ENCODE results near the gene FXYD1. TPM values are rescaled to one million over a fixed set of nuclear protein-coding genes. Genes with fewer than 3 reads are reported as not detected.

FXYD1 gene
- total and polyA plus RNA-seq, 3 experiments from 2014 or later, result 0.79 TPM; not detected in 2

DNA sequence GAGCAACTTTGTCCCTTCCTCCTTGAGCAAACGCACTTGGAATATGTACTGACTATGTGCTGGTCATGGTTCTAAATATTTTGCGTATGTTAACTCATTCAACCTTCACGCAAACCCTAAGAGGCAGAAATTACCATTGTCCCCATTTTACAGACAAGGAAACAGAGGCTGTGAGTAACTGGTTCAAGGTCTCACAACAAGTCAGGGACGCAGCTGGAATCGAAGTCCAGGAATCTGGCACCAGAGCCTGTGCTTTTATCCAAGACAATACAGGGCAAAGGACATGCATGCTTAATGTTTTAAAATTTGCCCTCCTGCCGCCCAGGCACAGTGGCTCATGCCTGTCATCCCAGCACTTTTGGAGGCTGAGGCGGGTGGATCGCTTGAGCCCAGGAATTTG is 21.0 kb downstream of the FXYD1 start:
- peak overlapping the region in 3 of 7 donors; percentile 10 to 50 (median 35) for H3K4me3 Mint-ChIP-seq
- CTCF ChIA-PET, result interaction anchor here (1.1 to 1.4 kb wide), 2 partner anchors 12 to 18 kb away, joined by 3 read pairs; no protein-coding TSS in a partner anchor
- Histone ChIP-seq H3K27ac (ENCODE audit: low read depth, low read length) (no peak overlapping the region), H3K4me1 (ENCODE audit: insufficient read depth, low read length) (peaks cover 26% of the 10 kb centered on the region), H3K9me3 (ENCODE audit: low read length) (no peaks in the 10 kb centered on the region), H3K36me3 (ENCODE audit: insufficient read depth, low read length) (peaks cover 71% of the 10 kb centered on the region), H3K27me3 (ENCODE audit: insufficient read depth, low read length, poor library complexity, severe bottlenecking) (no peaks in the 10 kb centered on the region), H3K4me3 (ENCODE audit: low read length) (no peak overlapping the region)
- peaks cover 0 to 4% (median 2%) of the 10 kb centered on the region in 5 donors for H3K9me3 Mint-ChIP-seq
- DNase-seq, result no peak
- H3K36me3 Mint-ChIP-seq, result peaks cover 46 to 99% (median 46%) of the 10 kb centered on the region in 3 donors
- H3K27me3 Mint-ChIP-seq, result peaks cover 0 to 2% of the 10 kb centered on the region in 2 donors
- POLR2A ChIA-PET, result no interaction called here
- peaks cover 52 to 66% (median 62%) of the 10 kb centered on the region in 3 donors for H3K4me1 Mint-ChIP-seq
- H3K27ac Mint-ChIP-seq, result peak overlapping the region in 5 of 8 donors; percentile 50 to 99 (median 71)

GRCh38 chr19:35160629-35161433 is 22.2 kb downstream of the FXYD1 start:
- no peak for DNase-seq
- H3K4me3 Mint-ChIP-seq, result peak overlapping the region in 1 of 7 donors; percentile 51
- H3K4me1 Mint-ChIP-seq, result peaks cover 48 to 66% (median 62%) of the 10 kb centered on the region in 3 donors
- H3K27me3 Mint-ChIP-seq, result peaks cover 0 to 2% of the 10 kb centered on the region in 2 donors
- peaks cover 24% of the 10 kb centered on the region for H3K4me1 ChIP-seq (ENCODE audit: insufficient read depth, low read length)
- ChIA-PET POLR2A (interaction anchor here (1.3 kb wide), 1 partner anchor 20 kb away, joined by 3 read pairs; no protein-coding TSS in a partner anchor), CTCF (interaction anchor here (1.4 kb wide), 1 partner anchor 19 kb away, joined by 3 read pairs; no protein-coding TSS in a partner anchor)
- H3K4me3 ChIP-seq (ENCODE audit: low read length), result no peak overlapping the region
- peak overlapping the region in 5 of 8 donors; percentile 44 to 95 (median 75) for H3K27ac Mint-ChIP-seq
- no peak overlapping the region for H3K27ac ChIP-seq (ENCODE audit: low read depth, low read length)
- peaks cover 51 to 99% (median 53%) of the 10 kb centered on the region in 3 donors for H3K36me3 Mint-ChIP-seq
- H3K27me3 ChIP-seq (ENCODE audit: insufficient read depth, low read length, poor library complexity, severe bottlenecking), result no peaks in the 10 kb centered on the region
- H3K9me3 Mint-ChIP-seq, result peaks cover 0 to 8% (median 2%) of the 10 kb centered on the region in 5 donors
- peaks cover 83% of the 10 kb centered on the region for H3K36me3 ChIP-seq (ENCODE audit: insufficient read depth, low read length)
- peaks cover under 1% of the 10 kb centered on the region for H3K9me3 ChIP-seq (ENCODE audit: low read length)

DNA sequence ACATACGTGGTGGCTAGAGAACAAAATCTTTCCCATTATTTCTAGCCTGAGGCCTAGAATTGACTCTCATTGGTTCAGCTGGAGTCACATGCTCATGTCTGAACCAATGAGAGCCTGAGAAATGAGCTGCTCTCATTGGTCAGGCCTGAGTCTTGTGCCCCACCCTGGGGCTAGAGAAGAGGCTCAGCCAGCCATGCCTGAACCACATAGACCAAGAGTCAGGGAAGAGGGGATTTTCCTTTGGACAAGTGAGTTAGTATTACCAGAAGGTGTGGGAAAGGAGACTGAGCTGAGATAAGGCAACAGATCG is 22.8 kb downstream of the FXYD1 start:
- Mint-ChIP-seq H3K4me3 (no peak overlapping the region), H3K27me3 (peaks cover 0 to 2% of the 10 kb centered on the region in 2 donors), H3K9me3 (peaks cover 0 to 12% (median 5%) of the 10 kb centered on the region in 5 donors), H3K27ac (peak overlapping the region in 5 of 8 donors; percentile 44 to 95 (median 75)), H3K4me1 (peaks cover 43 to 64% (median 62%) of the 10 kb centered on the region in 3 donors), H3K36me3 (peaks cover 55 to 99% (median 56%) of the 10 kb centered on the region in 3 donors)
- CTCF ChIA-PET, result no interaction called here
- Histone ChIP-seq H3K36me3 (ENCODE audit: insufficient read depth, low read length) (peaks cover 89% of the 10 kb centered on the region), H3K27ac (ENCODE audit: low read depth, low read length) (no peak overlapping the region), H3K27me3 (ENCODE audit: insufficient read depth, low read length, poor library complexity, severe bottlenecking) (no peaks in the 10 kb centered on the region), H3K4me1 (ENCODE audit: insufficient read depth, low read length) (peaks cover 19% of the 10 kb centered on the region), H3K9me3 (ENCODE audit: low read length) (peaks cover 6% of the 10 kb centered on the region), H3K4me3 (ENCODE audit: low read length) (no peak overlapping the region)
- DNase-seq, result no peak
- POLR2A ChIA-PET, result interaction anchor here (1.3 kb wide), 1 partner anchor 20 kb away, joined by 3 read pairs; no protein-coding TSS in a partner anchor

- H3K27ac Mint-ChIP-seq, result peak overlapping the region; percentile 44 to 88 (median 63)
- no peak for DNase-seq
- peaks cover 0 to 2% of the 10 kb centered on the region in 2 donors for H3K27me3 Mint-ChIP-seq
- H3K4me1 Mint-ChIP-seq, result peaks cover 43 to 64% (median 64%) of the 10 kb centered on the region in 3 donors
- Histone ChIP-seq H3K4me3 (ENCODE audit: low read length) (no peak overlapping the region), H3K4me1 (ENCODE audit: insufficient read depth, low read length) (peaks cover 22% of the 10 kb centered on the region), H3K9me3 (ENCODE audit: low read length) (peaks cover 8% of the 10 kb centered on the region), H3K27ac (ENCODE audit: low read depth, low read length) (no peak overlapping the region), H3K27me3 (ENCODE audit: insufficient read depth, low read length, poor library complexity, severe bottlenecking) (no peaks in the 10 kb centered on the region), H3K36me3 (ENCODE audit: insufficient read depth, low read length) (peaks cover 84% of the 10 kb centered on the region)
- peaks cover 58 to 99% (median 58%) of the 10 kb centered on the region in 3 donors for H3K36me3 Mint-ChIP-seq
- no peak overlapping the region for H3K4me3 Mint-ChIP-seq
- CTCF ChIA-PET, result interaction anchor here (0.7 to 1.8 kb wide), 4 partner anchors 9 to 78 kb away, joined by 3 to 5 read pairs (median 4); partner anchors contain the start of gene FXYD5
- POLR2A ChIA-PET, result no interaction called here
- H3K9me3 Mint-ChIP-seq, result peaks cover 0 to 14% (median 5%) of the 10 kb centered on the region in 5 donors
These were observed 24.1 kb downstream of the FXYD1 start for GRCh38 chr19:35162471-35163326.

DNA sequence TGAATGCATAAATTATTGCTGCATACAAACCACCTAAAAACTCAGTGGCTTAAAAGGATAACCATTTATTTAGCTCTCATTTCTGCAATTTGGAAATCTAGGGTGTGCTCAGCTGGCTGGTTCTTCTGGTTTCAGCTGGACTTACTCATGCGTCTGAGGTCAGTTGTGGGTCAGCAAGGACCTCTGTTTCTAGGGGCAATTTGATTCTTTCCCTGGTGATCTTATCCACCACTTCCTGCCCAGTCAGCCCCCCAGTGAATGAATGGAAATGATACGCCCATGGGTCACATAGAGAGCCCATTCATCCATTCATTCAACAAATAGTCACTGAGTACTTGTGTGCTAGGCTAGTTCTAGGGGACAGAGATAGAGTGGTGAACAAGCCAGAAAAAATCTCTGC is 25.8 kb downstream of the FXYD1 start:
- DNase-seq, result no peak
- no peak overlapping the region for H3K27ac ChIP-seq (ENCODE audit: low read depth, low read length)
- H3K4me1 Mint-ChIP-seq, result peaks cover 31 to 61% (median 55%) of the 10 kb centered on the region in 3 donors
- peaks cover 46 to 96% (median 53%) of the 10 kb centered on the region in 3 donors for H3K36me3 Mint-ChIP-seq
- peaks cover 8% of the 10 kb centered on the region for H3K9me3 ChIP-seq (ENCODE audit: low read length)
- no peak overlapping the region for H3K4me3 ChIP-seq (ENCODE audit: low read length)
- CTCF ChIA-PET, result interaction anchor here (1.3 kb wide), 1 partner anchor 331 kb away, joined by 3 read pairs; no protein-coding TSS in a partner anchor
- peaks cover 0 to 2% of the 10 kb centered on the region in 2 donors for H3K27me3 Mint-ChIP-seq
- no peak overlapping the region for H3K4me3 Mint-ChIP-seq
- peak overlapping the region in 7 of 8 donors; percentile 31 to 83 (median 54) for H3K27ac Mint-ChIP-seq
- peaks cover 75% of the 10 kb centered on the region for H3K36me3 ChIP-seq (ENCODE audit: insufficient read depth, low read length)
- POLR2A ChIA-PET, result no interaction called here
- H3K9me3 Mint-ChIP-seq, result peaks cover 0 to 14% (median 5%) of the 10 kb centered on the region in 5 donors
- peaks cover 23% of the 10 kb centered on the region for H3K4me1 ChIP-seq (ENCODE audit: insufficient read depth, low read length)
- no peaks in the 10 kb centered on the region for H3K27me3 ChIP-seq (ENCODE audit: insufficient read depth, low read length, poor library complexity, severe bottlenecking)

- ChIA-PET POLR2A (no interaction called here), CTCF (interaction anchor here (0.9 kb wide), 1 partner anchor 23 kb away, joined by 3 read pairs; no protein-coding TSS in a partner anchor)
- DNase-seq, result no peak
- Histone ChIP-seq H3K36me3 (ENCODE audit: insufficient read depth, low read length) (peaks cover 72% of the 10 kb centered on the region), H3K4me3 (ENCODE audit: low read length) (peak overlapping the region; percentile 0), H3K27me3 (ENCODE audit: insufficient read depth, low read length, poor library complexity, severe bottlenecking) (no peaks in the 10 kb centered on the region), H3K4me1 (ENCODE audit: insufficient read depth, low read length) (peaks cover 23% of the 10 kb centered on the region), H3K27ac (ENCODE audit: low read depth, low read length) (peak overlapping the region; percentile 18), H3K9me3 (ENCODE audit: low read length) (peaks cover 8% of the 10 kb centered on the region)
- Mint-ChIP-seq H3K36me3 (peaks cover 44 to 96% (median 51%) of the 10 kb centered on the region in 3 donors), H3K9me3 (peaks cover 0 to 14% (median 5%) of the 10 kb centered on the region in 5 donors), H3K27ac (peak overlapping the region in 7 of 8 donors; percentile 19 to 80 (median 50)), H3K4me1 (peaks cover 30 to 59% (median 53%) of the 10 kb centered on the region in 3 donors), H3K4me3 (no peak overlapping the region), H3K27me3 (peaks cover 0 to 2% of the 10 kb centered on the region in 2 donors)
These were observed 26.8 kb downstream of the FXYD1 start for GRCh38 chr19:35165200-35166058.

All from CD8-positive, alpha-beta memory T cell (primary cell).